ENCODE results near the gene HAPLN1. TPM values are rescaled to one million over a fixed set of nuclear protein-coding genes. Genes with fewer than 3 reads are reported as not detected.

The HAPLN1 gene
- total RNA-seq, 1 donor from 2014 or later, result 5.7 TPM

DNA sequence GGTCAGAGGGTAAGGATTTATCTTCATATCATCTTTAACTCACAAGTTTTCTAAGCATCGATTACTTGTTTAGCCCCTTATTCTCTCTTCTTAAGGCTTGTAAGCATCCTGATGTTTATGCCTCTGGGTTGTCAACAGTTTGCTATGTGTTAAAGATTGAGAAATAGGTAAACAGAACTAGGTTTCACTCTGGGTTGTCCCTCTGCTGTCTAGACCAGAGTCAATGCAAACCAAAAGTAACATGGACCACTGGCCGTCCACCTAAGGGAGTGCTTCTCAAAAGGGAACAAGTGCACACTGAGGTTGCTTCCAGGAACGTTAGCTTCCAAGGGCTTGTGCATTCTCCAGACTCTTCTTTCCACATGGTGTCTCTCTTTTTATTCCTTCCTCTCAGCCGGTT is 39.9 kb upstream of the HAPLN1 start:
- H3K4me3 Mint-ChIP-seq, result no peak overlapping the region
- Histone ChIP-seq H3F3A (ENCODE audit: low read depth) (no peaks in the 10 kb centered on the region), H3K36me3 (no peaks in the 10 kb centered on the region), H3K9ac (no peak overlapping the region), H4K20me1 (ENCODE audit: low read depth) (no peaks in the 10 kb centered on the region), H3K9me3 (ENCODE audit: low read depth) (no peaks in the 10 kb centered on the region), H2AFZ (replicated peaks) (no peak overlapping the region), H3K4me1 (no peaks in the 10 kb centered on the region), H3K4me2 (no peak overlapping the region), H3K79me2 (ENCODE audit: low read depth) (no peaks in the 10 kb centered on the region), H3K27me3 (no peaks in the 10 kb centered on the region), H3K27ac (no peak overlapping the region), H3K4me3 (no peak overlapping the region)
- peaks cover 7% of the 10 kb centered on the region for H3K9me3 Mint-ChIP-seq
- no peak for TF ChIP-seq EZH2phosphoT487 (IDR thresholded peaks at IDR 0.05)
- TF ChIP-seq, protein P1, sequence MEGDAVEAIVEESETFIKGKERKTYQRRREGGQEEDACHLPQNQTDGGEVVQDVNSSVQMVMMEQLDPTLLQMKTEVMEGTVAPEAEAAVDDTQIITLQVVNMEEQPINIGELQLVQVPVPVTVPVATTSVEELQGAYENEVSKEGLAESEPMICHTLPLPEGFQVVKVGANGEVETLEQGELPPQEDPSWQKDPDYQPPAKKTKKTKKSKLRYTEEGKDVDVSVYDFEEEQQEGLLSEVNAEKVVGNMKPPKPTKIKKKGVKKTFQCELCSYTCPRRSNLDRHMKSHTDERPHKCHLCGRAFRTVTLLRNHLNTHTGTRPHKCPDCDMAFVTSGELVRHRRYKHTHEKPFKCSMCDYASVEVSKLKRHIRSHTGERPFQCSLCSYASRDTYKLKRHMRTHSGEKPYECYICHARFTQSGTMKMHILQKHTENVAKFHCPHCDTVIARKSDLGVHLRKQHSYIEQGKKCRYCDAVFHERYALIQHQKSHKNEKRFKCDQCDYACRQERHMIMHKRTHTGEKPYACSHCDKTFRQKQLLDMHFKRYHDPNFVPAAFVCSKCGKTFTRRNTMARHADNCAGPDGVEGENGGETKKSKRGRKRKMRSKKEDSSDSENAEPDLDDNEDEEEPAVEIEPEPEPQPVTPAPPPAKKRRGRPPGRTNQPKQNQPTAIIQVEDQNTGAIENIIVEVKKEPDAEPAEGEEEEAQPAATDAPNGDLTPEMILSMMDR (IDR thresholded peaks at IDR 0.05), result no peak
- TF ChIP-seq EZH2 (IDR thresholded peaks at IDR 0.05), result no peak
- DNase-seq (ENCODE audit: low spot score), result no peak
- H3K27ac Mint-ChIP-seq, result no peak overlapping the region
- no peaks in the 10 kb centered on the region for H3K4me1 Mint-ChIP-seq
- H3K27me3 Mint-ChIP-seq (ENCODE audit: insufficient read depth, low read depth), result no peaks in the 10 kb centered on the region
- H3K36me3 Mint-ChIP-seq, result no peaks in the 10 kb centered on the region

- Histone ChIP-seq H3K27ac (no peak overlapping the region), H3K36me3 (no peaks in the 10 kb centered on the region), H3K79me2 (ENCODE audit: low read depth) (no peaks in the 10 kb centered on the region), H3K4me3 (no peak overlapping the region), H3F3A (ENCODE audit: low read depth) (no peaks in the 10 kb centered on the region), H2AFZ (replicated peaks) (no peak overlapping the region), H3K4me2 (no peak overlapping the region), H4K20me1 (ENCODE audit: low read depth) (no peaks in the 10 kb centered on the region), H3K9me3 (ENCODE audit: low read depth) (no peaks in the 10 kb centered on the region), H3K9ac (no peak overlapping the region), H3K27me3 (no peaks in the 10 kb centered on the region), H3K4me1 (no peaks in the 10 kb centered on the region)
- no peak overlapping the region for H3K27ac Mint-ChIP-seq
- no peak for DNase-seq (ENCODE audit: low spot score)
- no peaks in the 10 kb centered on the region for H3K27me3 Mint-ChIP-seq (ENCODE audit: insufficient read depth, low read depth)
- H3K9me3 Mint-ChIP-seq, result peaks cover 13% of the 10 kb centered on the region
- TF ChIP-seq, protein P1 (IDR thresholded peaks at IDR 0.05), result no peak
- TF ChIP-seq EZH2 (IDR thresholded peaks at IDR 0.05), result no peak
- TF ChIP-seq EZH2phosphoT487 (IDR thresholded peaks at IDR 0.05), result no peak
- H3K4me1 Mint-ChIP-seq, result no peaks in the 10 kb centered on the region
- no peaks in the 10 kb centered on the region for H3K36me3 Mint-ChIP-seq
- no peak overlapping the region for H3K4me3 Mint-ChIP-seq
Measured at GRCh38 chr5:83752700-83753099, 32.0 kb upstream of the HAPLN1 start.

GRCh38 chr5:83751201-83751600 is 30.5 kb upstream of the HAPLN1 start:
- Histone ChIP-seq H3K4me3 (no peak overlapping the region), H3K79me2 (ENCODE audit: low read depth) (no peaks in the 10 kb centered on the region), H3K4me1 (no peaks in the 10 kb centered on the region), H2AFZ (replicated peaks) (no peak overlapping the region), H3K27me3 (no peaks in the 10 kb centered on the region), H3K9ac (no peak overlapping the region), H4K20me1 (ENCODE audit: low read depth) (no peaks in the 10 kb centered on the region), H3K9me3 (ENCODE audit: low read depth) (no peaks in the 10 kb centered on the region), H3K36me3 (no peaks in the 10 kb centered on the region), H3K4me2 (no peak overlapping the region), H3F3A (ENCODE audit: low read depth) (no peaks in the 10 kb centered on the region), H3K27ac (no peak overlapping the region)
- no peak for DNase-seq (ENCODE audit: low spot score)
- no peak overlapping the region for H3K27ac Mint-ChIP-seq
- no peaks in the 10 kb centered on the region for H3K27me3 Mint-ChIP-seq (ENCODE audit: insufficient read depth, low read depth)
- peaks cover 10% of the 10 kb centered on the region for H3K9me3 Mint-ChIP-seq
- H3K36me3 Mint-ChIP-seq, result no peaks in the 10 kb centered on the region
- no peak for TF ChIP-seq EZH2 (IDR thresholded peaks at IDR 0.05)
- no peak for TF ChIP-seq EZH2phosphoT487 (IDR thresholded peaks at IDR 0.05)
- TF ChIP-seq, protein P1 (IDR thresholded peaks at IDR 0.05), result no peak
- no peak overlapping the region for H3K4me3 Mint-ChIP-seq
- H3K4me1 Mint-ChIP-seq, result no peaks in the 10 kb centered on the region

All from neural progenitor cell (in vitro differentiated cells).